CD14-positive monocyte (primary cell): ENCODE data around the gene MGLL. TPM values are rescaled to one million over a fixed set of nuclear protein-coding genes. Genes with fewer than 3 reads are reported as not detected.
A peak's percentile ranks its signal among the peaks of the same experiment; 100 is the strongest.

Source experiments
- DNase-seq, 3 donors: peaks; one replicate each; pipeline ENCODE4 v3.0.0-alpha.2; 2011 to 2022
- H2AFZ ChIP-seq: 2 replicates; pipeline ENCODE4 v1.6.0; 2012; ENCODE audit warnings: mild to moderate bottlenecking, low read depth, low read length, inconsistent platforms; ENCODE audit not compliant: insufficient read depth, poor library complexity, severe bottlenecking
- H3K27ac ChIP-seq, 2 donors: 1 replicate in 1 of 2; 2 replicates in 1 of 2; pipeline ENCODE4 v1.5.1; 2012 to 2013; ENCODE audit warnings: low read length in 2 of 2, control low read depth in 1 of 2, inconsistent platforms in 1 of 2, low read depth in 1 of 2, mild to moderate bottlenecking in 1 of 2
- H3K27me3 ChIP-seq, 2 donors: one replicate each; pipeline versions ENCODE4 v1.6.0 to v1.6.1; 2011 to 2013; ENCODE audit warnings: low read length in 2 of 2; ENCODE audit not compliant: control insufficient read depth in 2 of 2, insufficient read depth in 2 of 2
- H3K36me3 ChIP-seq, 2 donors: replicated peaks in 1 of 2; 1 replicate in 1 of 2; 2 replicates in 1 of 2; pipeline versions ENCODE4 v1.5.1 to v1.6.1; 2012 to 2013; ENCODE audit warnings: low read length in 2 of 2, control low read depth in 1 of 2, inconsistent platforms in 1 of 2, mild to moderate bottlenecking in 1 of 2; ENCODE audit not compliant: insufficient read depth in 2 of 2, control insufficient read depth in 1 of 2
- H3K4me1 ChIP-seq, 2 donors: 1 replicate in 1 of 2; 2 replicates in 1 of 2; pipeline versions ENCODE4 v1.5.1 to v1.6.1; 2012 to 2013; ENCODE audit warnings: low read length in 2 of 2, control low read depth in 1 of 2, inconsistent platforms in 1 of 2, mild to moderate bottlenecking in 1 of 2, moderate library complexity in 1 of 2; ENCODE audit not compliant: insufficient read depth in 2 of 2, control insufficient read depth in 1 of 2
- H3K4me2 ChIP-seq: replicated peaks from 2 replicates; pipeline ENCODE3; 2012; ENCODE audit warnings: low read length, moderate library complexity, mild to moderate bottlenecking; ENCODE audit not compliant: poor library complexity, severe bottlenecking; ENCODE audit errors: extremely low read depth
- H3K4me3 ChIP-seq, 3 experiments: fragments of 200-600 bp in 1 of 3; sonication (generic) in 1 of 3; replicated peaks in 1 of 3; 1 replicate in 2 of 3; 2 replicates in 1 of 3; pipeline ENCODE4 v1.5.1; 2011 to 2013; ENCODE audit warnings: low read length in 3 of 3, mild to moderate bottlenecking in 3 of 3, control low read depth in 2 of 3, low read depth in 2 of 3, inconsistent platforms in 1 of 3, moderate library complexity in 1 of 3
- H3K79me2 ChIP-seq: 2 replicates; pipeline ENCODE4 v1.6.0; 2012; ENCODE audit warnings: mild to moderate bottlenecking, control low read depth, inconsistent platforms, low read length, moderate library complexity; ENCODE audit not compliant: insufficient read depth
- H3K9ac ChIP-seq: 2 replicates; pipeline ENCODE4 v1.6.0; 2017; ENCODE audit warnings: low read length, mild to moderate bottlenecking; ENCODE audit not compliant: insufficient read depth, poor library complexity, severe bottlenecking
- H3K9me3 ChIP-seq, 2 donors: replicated peaks in 1 of 2; 1 replicate in 1 of 2; 2 replicates in 1 of 2; pipeline versions ENCODE4 v1.5.1 to v1.6.1; 2012 to 2013; ENCODE audit warnings: low read length in 2 of 2, control low read depth in 1 of 2; ENCODE audit not compliant: control insufficient read depth in 1 of 2, insufficient read depth in 1 of 2
- H4K20me1 ChIP-seq: 2 replicates; pipeline ENCODE4 v1.6.0; 2012; ENCODE audit warnings: mild to moderate bottlenecking, low read length, control low read depth, moderate library complexity; ENCODE audit not compliant: insufficient read depth
- H3K27ac Mint-ChIP-seq, 7 donors: one replicate each; pipeline ENCODE4 v1.8.0; 2020; ENCODE audit warnings: mild to moderate bottlenecking in 7 of 7, mixed read lengths in 7 of 7, moderate library complexity in 6 of 7, inconsistent platforms in 2 of 7
- H3K27me3 Mint-ChIP-seq, 3 donors: one replicate each; pipeline ENCODE4 v1.8.0; 2021 to 2022; ENCODE audit warnings: low read depth in 3 of 3, mild to moderate bottlenecking in 3 of 3, mixed read lengths in 3 of 3, moderate library complexity in 3 of 3, inconsistent platforms in 1 of 3
- H3K36me3 Mint-ChIP-seq, 2 donors: one replicate each; pipeline ENCODE4 v1.8.0; 2020; ENCODE audit warnings: mixed read lengths in 2 of 2, inconsistent platforms in 1 of 2, mild to moderate bottlenecking in 1 of 2
- H3K4me1 Mint-ChIP-seq: one replicate; pipeline ENCODE4 v1.8.0; 2020; ENCODE audit warnings: mild to moderate bottlenecking, mixed read lengths
- H3K4me3 Mint-ChIP-seq, 2 donors: one replicate each; pipeline ENCODE4 v1.8.0; 2020; ENCODE audit warnings: mild to moderate bottlenecking in 2 of 2, mixed read lengths in 2 of 2, moderate library complexity in 1 of 2
- H3K9me3 Mint-ChIP-seq, 7 donors: one replicate each; pipeline ENCODE4 v1.8.0; 2020 to 2022; ENCODE audit warnings: mixed read lengths in 7 of 7, mild to moderate bottlenecking in 6 of 7, moderate library complexity in 6 of 7, inconsistent platforms in 2 of 7
- WGBS: methylation state at CpG from one replicate; pipeline ENCODE4 v1.1.5; 2013; ENCODE audit warnings: missing lambda C conversion rate; ENCODE audit not compliant: insufficient coverage; 5-methylcytosine and 5-hydroxymethylcytosine counted together
- intact Hi-C, 2 donors: fragments of 100-400 bp; cut with micrococcal nuclease; formaldehyde crosslinking; loops; one replicate each; pipeline versions ENCODE4 v1.15.0 to v1.15.1; 2023
- polyA plus RNA-seq, 3 donors: library from polyadenylated mRNA; depleted of rRNA in 1 of 3; unstranded in 2 of 3; stranded (reverse) in 1 of 3; fragments of 300-500 nt in 2 of 3; fragments of >200 nt in 1 of 3; fragmentation: Illumina TruSeq in 2 of 3; gene quantifications; 1 replicate in 2 of 3; 2 replicates in 1 of 3; pipeline ENCODE4 v1.2.3, GENCODE V29; 2012 to 2021
- TF ChIP-seq, protein P1 (sequence below): fragments of 200-600 bp; IDR thresholded peaks from one replicate; pipeline ENCODE4 v1.8.0; 2022; ENCODE audit warnings: antibody characterized with exemption, mild to moderate bottlenecking

MGLL gene
- polyA plus RNA-seq, 3 donors, result 4.4 to 10.0 (median 6.4) TPM

GRCh38 chr3:127820826-127821313 lies 1.4 kb downstream of the MGLL start:
- no peak overlapping the region for H2AFZ ChIP-seq
- TF ChIP-seq, protein P1, sequence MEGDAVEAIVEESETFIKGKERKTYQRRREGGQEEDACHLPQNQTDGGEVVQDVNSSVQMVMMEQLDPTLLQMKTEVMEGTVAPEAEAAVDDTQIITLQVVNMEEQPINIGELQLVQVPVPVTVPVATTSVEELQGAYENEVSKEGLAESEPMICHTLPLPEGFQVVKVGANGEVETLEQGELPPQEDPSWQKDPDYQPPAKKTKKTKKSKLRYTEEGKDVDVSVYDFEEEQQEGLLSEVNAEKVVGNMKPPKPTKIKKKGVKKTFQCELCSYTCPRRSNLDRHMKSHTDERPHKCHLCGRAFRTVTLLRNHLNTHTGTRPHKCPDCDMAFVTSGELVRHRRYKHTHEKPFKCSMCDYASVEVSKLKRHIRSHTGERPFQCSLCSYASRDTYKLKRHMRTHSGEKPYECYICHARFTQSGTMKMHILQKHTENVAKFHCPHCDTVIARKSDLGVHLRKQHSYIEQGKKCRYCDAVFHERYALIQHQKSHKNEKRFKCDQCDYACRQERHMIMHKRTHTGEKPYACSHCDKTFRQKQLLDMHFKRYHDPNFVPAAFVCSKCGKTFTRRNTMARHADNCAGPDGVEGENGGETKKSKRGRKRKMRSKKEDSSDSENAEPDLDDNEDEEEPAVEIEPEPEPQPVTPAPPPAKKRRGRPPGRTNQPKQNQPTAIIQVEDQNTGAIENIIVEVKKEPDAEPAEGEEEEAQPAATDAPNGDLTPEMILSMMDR, result no peak
- H3K27me3 ChIP-seq, result peaks cover 0 to 3% of the 10 kb centered on the region in 2 donors
- Mint-ChIP-seq H3K27ac (peak overlapping the region in 2 of 7 donors; percentile 33 to 59), H3K36me3 (peaks cover 0 to 5% of the 10 kb centered on the region in 2 donors), H3K27me3 (peaks cover 9 to 26% (median 22%) of the 10 kb centered on the region in 3 donors), H3K4me3 (no peak overlapping the region), H3K9me3 (peaks cover 0 to 3% (median 0%) of the 10 kb centered on the region in 7 donors), H3K4me1 (peaks cover 55% of the 10 kb centered on the region)
- H3K36me3 ChIP-seq, result no peaks in the 10 kb centered on the region
- no peaks in the 10 kb centered on the region for H3K79me2 ChIP-seq
- H3K4me2 ChIP-seq, result peak overlapping the region; percentile 81
- H3K27ac ChIP-seq, result no peak overlapping the region
- no peak overlapping the region for H3K9ac ChIP-seq
- no peaks in the 10 kb centered on the region for H4K20me1 ChIP-seq
- no peak for DNase-seq
- peaks cover 46 to 61% of the 10 kb centered on the region in 2 donors for H3K4me1 ChIP-seq
- H3K9me3 ChIP-seq, result no peaks in the 10 kb centered on the region
- no CpG with 5 or more reads among the region's 1 CpG for WGBS
- peak overlapping the region in 1 of 3 experiments; percentile 15 for H3K4me3 ChIP-seq
- intact Hi-C loops, result loop anchor here (5.0 to 10.0 kb wide), 4 partner anchors 44 to 169 kb away; no protein-coding TSS in a partner anchor

DNA sequence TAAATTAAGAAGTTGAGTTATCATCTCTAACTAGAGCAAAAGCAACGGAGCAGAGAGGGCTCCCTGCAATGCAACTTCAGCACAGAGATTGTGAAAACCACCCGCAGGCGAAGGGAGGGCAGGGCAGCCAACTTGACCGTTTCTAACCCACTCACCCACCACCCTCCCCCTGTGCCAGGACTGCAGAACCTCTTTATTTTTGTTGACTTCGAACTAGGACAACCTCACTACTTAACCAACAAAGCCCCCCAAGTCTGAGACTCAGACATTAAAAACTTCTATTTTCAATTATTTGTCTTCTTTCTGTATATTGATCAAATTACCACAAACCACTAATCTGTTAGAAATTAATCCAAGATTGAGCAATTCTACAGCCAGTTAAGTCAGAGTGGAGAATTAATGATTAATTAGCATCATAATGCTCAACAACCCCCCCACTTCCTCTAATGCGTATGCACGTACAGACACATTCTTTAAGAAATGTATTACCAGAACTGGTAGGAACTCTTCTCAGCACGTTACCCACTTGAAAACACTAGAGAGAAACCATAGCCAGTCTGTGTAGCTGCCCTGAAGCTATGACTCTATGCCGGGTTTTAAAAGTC lies 2.0 kb downstream of the MGLL start:
- H3K27ac ChIP-seq, result no peak overlapping the region
- Mint-ChIP-seq H3K4me1 (peaks cover 55% of the 10 kb centered on the region), H3K36me3 (peaks cover 0 to 9% of the 10 kb centered on the region in 2 donors), H3K27ac (peak overlapping the region in 4 of 7 donors; percentile 16 to 76 (median 62)), H3K4me3 (peak overlapping the region; percentile 1 to 2), H3K9me3 (peaks cover 0 to 4% (median 0%) of the 10 kb centered on the region in 7 donors), H3K27me3 (peaks cover 9 to 25% (median 22%) of the 10 kb centered on the region in 3 donors)
- H3K4me1 ChIP-seq, result peaks cover 46 to 61% of the 10 kb centered on the region in 2 donors
- H4K20me1 ChIP-seq, result no peaks in the 10 kb centered on the region
- peaks cover 0 to 3% of the 10 kb centered on the region in 2 donors for H3K27me3 ChIP-seq
- no peak overlapping the region for H3K9ac ChIP-seq
- DNase-seq, result peak in 2 of 3 donors; percentile 16 to 44
- intact Hi-C loops, result loop anchor here (5.0 to 10.0 kb wide), 4 partner anchors 43 to 168 kb away; no protein-coding TSS in a partner anchor
- peak overlapping the region; percentile 39 for H2AFZ ChIP-seq
- no peaks in the 10 kb centered on the region for H3K79me2 ChIP-seq
- no peaks in the 10 kb centered on the region for H3K9me3 ChIP-seq
- peak overlapping the region in 1 of 3 experiments; percentile 22 for H3K4me3 ChIP-seq
- H3K4me2 ChIP-seq, result peak overlapping the region; percentile 11
- H3K36me3 ChIP-seq, result no peaks in the 10 kb centered on the region
- TF ChIP-seq, protein P1, result no peak
- 5% methylated on average over 5 of the region's 9 CpGs for WGBS
